ENCODE results near the gene PINK1. TPM values are rescaled to one million over a fixed set of nuclear protein-coding genes. Genes with fewer than 3 reads are reported as not detected.

Gene PINK1
- total RNA-seq, 1 donor: 79.3 TPM

DNA sequence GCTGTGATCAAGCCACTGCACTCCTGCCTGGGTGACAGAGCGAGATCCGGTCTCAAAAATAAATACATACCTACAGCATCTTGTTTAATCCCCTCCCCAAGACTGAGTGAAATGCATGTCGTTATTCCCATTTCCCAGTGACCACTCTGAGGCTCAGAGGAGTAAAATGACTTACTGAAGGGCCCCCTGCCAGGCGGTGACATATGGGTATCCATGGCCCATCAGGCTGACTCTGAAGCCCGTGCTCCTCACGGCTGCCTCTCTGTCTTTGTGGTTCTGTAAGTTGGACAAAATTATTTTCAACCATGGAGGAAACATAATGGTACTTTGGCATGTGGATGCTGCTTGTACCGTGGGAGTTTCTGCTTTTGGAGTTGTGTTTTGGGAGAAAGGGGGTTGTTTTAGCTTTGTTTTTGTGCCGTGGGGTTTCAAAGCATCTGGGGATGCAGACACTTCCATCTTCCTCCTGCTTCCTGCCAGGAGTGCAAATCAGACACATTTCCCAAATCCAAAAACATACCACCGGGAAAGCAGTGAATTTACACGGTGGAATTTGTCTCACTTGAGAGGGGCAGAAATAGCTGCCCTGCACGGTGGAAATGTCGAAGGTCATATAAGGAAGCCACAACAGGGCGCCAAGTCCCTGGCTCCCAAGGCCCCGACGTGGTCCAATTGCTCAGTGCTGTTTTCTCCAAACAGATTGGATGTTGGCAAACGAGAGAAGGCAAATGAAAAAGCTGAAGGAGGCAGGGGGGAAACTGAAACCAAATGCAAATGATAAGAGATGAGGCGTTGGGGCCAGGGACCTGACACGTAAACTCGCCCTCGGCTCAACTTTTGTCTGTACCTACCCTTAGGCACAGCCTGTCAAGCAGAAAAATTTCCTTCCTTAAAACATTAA, 17.1 kb upstream of the PINK1 start:
- H3K4me1 ChIP-seq (ENCODE audit: insufficient read depth, low read length): peaks cover 24% of the 10 kb centered on the region
- H3K79me2 ChIP-seq (ENCODE audit: insufficient read depth, low read length): no peaks in the 10 kb centered on the region
- DNase-seq (ENCODE audit: insufficient read length, low spot score, missing footprints): peak; percentile 62
- peak overlapping the region; percentile 19 for H3K4me3 ChIP-seq (ENCODE audit: insufficient read depth, low read length)
- no peaks in the 10 kb centered on the region for H3K9me3 ChIP-seq (ENCODE audit: low read depth, low read length)
- no peaks in the 10 kb centered on the region for H4K20me1 ChIP-seq (ENCODE audit: insufficient read depth, low read length)
- H3K4me2 ChIP-seq (ENCODE audit: insufficient read depth, low read length): peak overlapping the region; percentile 65
- no peaks in the 10 kb centered on the region for H3K27me3 ChIP-seq (ENCODE audit: insufficient read depth, low read length)
- H3K27ac ChIP-seq (ENCODE audit: low read depth, low read length): peak overlapping the region; percentile 30
- H2AFZ ChIP-seq (ENCODE audit: low read length): peak overlapping the region; percentile 84
- TF ChIP-seq, protein P1, sequence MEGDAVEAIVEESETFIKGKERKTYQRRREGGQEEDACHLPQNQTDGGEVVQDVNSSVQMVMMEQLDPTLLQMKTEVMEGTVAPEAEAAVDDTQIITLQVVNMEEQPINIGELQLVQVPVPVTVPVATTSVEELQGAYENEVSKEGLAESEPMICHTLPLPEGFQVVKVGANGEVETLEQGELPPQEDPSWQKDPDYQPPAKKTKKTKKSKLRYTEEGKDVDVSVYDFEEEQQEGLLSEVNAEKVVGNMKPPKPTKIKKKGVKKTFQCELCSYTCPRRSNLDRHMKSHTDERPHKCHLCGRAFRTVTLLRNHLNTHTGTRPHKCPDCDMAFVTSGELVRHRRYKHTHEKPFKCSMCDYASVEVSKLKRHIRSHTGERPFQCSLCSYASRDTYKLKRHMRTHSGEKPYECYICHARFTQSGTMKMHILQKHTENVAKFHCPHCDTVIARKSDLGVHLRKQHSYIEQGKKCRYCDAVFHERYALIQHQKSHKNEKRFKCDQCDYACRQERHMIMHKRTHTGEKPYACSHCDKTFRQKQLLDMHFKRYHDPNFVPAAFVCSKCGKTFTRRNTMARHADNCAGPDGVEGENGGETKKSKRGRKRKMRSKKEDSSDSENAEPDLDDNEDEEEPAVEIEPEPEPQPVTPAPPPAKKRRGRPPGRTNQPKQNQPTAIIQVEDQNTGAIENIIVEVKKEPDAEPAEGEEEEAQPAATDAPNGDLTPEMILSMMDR (IDR thresholded peaks at IDR 0.05; ENCODE audit: extremely low read depth, low read depth, low read length): no peak
- no peaks in the 10 kb centered on the region for H3K36me3 ChIP-seq (ENCODE audit: insufficient read depth, low read length)

DNA sequence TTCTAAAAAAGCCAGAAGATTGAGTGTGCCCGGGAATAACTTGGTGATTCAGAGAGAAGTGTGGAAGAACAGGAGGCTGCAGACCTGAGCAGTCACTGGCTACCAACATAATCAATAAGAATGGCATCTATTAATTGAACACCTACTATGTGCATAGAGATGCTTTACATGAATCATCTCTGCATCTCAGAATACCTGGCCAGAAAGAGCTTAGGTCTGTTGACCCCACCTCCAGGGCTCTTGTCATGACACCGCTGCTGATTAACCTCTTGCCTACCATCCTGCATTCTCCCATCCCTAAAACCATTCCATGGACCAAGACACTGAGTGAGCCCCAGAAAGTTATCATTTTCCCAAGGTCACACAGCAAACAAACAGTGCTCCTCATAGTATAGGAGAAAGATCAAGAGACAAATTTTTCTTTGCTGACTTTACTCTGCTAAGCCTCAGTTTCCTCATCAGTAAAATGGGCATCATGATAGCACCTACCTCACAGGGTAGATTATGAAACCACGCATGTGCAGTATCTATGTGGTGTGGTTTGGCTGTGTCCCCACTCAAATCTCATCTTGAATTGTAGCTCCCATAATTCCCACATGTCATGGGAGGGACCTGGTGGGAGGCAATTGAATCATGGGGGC, 16.3 kb upstream of the PINK1 start:
- Histone ChIP-seq H4K20me1 (ENCODE audit: insufficient read depth, low read length) (no peaks in the 10 kb centered on the region), H2AFZ (ENCODE audit: low read length) (peak overlapping the region; percentile 84), H3K36me3 (ENCODE audit: insufficient read depth, low read length) (no peaks in the 10 kb centered on the region), H3K27ac (ENCODE audit: low read depth, low read length) (no peak overlapping the region), H3K27me3 (ENCODE audit: insufficient read depth, low read length) (no peaks in the 10 kb centered on the region), H3K4me3 (ENCODE audit: insufficient read depth, low read length) (peak overlapping the region; percentile 19), H3K9me3 (ENCODE audit: low read depth, low read length) (no peaks in the 10 kb centered on the region), H3K4me1 (ENCODE audit: insufficient read depth, low read length) (peaks cover 24% of the 10 kb centered on the region), H3K79me2 (ENCODE audit: insufficient read depth, low read length) (no peaks in the 10 kb centered on the region), H3K4me2 (ENCODE audit: insufficient read depth, low read length) (peak overlapping the region; percentile 65)
- TF ChIP-seq, protein P1 (IDR thresholded peaks at IDR 0.05; ENCODE audit: extremely low read depth, low read depth, low read length): no peak
- no peak for DNase-seq (ENCODE audit: insufficient read length, low spot score, missing footprints)

DNA sequence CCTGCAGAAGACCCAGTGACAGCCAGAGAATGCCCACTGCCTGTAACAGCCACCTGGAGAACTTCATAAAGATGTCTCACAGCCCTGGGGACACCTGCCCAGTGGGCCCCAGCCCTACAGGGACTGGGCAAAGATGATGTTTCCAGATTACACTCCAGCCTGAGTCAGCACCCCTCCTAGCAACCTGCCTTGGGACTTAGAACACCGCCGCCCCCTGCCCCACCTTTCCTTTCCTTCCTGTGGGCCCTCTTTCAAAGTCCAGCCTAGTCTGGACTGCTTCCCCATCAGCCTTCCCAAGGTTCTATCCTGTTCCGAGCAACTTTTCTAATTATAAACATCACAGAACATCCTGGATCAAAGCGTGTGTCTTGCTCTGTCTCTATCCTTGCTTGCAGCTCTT, 14.7 kb upstream of the PINK1 start:
- Histone ChIP-seq H3K4me1 (ENCODE audit: insufficient read depth, low read length) (peaks cover 17% of the 10 kb centered on the region), H3K27me3 (ENCODE audit: insufficient read depth, low read length) (no peaks in the 10 kb centered on the region), H3K27ac (ENCODE audit: low read depth, low read length) (no peak overlapping the region), H3K36me3 (ENCODE audit: insufficient read depth, low read length) (no peaks in the 10 kb centered on the region), H3K4me3 (ENCODE audit: insufficient read depth, low read length) (no peak overlapping the region), H3K79me2 (ENCODE audit: insufficient read depth, low read length) (no peaks in the 10 kb centered on the region), H3K4me2 (ENCODE audit: insufficient read depth, low read length) (no peak overlapping the region), H2AFZ (ENCODE audit: low read length) (no peak overlapping the region), H3K9me3 (ENCODE audit: low read depth, low read length) (no peaks in the 10 kb centered on the region), H4K20me1 (ENCODE audit: insufficient read depth, low read length) (no peaks in the 10 kb centered on the region)
- no peak for DNase-seq (ENCODE audit: insufficient read length, low spot score, missing footprints)
- TF ChIP-seq, protein P1 (IDR thresholded peaks at IDR 0.05; ENCODE audit: extremely low read depth, low read depth, low read length): no peak

DNA sequence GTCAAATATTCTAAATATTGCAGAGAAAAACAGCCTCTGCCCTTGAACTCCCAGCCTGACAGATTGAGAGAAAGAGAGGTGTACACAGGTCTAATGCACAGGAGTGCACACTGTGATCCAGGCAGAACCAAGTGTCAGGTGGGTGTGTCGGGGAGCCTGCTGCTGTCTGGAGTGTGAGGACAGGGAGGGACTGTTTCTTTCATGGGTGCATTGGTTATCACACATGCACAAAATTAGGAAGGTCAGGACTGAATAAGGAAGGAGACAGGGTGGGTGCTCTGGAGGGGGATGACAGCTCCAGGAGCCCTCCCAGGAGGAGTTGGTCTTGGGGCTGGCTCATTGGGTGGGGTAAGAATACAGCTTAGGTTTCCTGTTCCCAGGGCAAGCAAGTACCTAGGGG, 13.3 kb upstream of the PINK1 start:
- no peaks in the 10 kb centered on the region for H4K20me1 ChIP-seq (ENCODE audit: insufficient read depth, low read length)
- peaks cover 8% of the 10 kb centered on the region for H3K4me1 ChIP-seq (ENCODE audit: insufficient read depth, low read length)
- no peaks in the 10 kb centered on the region for H3K27me3 ChIP-seq (ENCODE audit: insufficient read depth, low read length)
- H3K4me3 ChIP-seq (ENCODE audit: insufficient read depth, low read length): no peak overlapping the region
- H2AFZ ChIP-seq (ENCODE audit: low read length): no peak overlapping the region
- no peak overlapping the region for H3K4me2 ChIP-seq (ENCODE audit: insufficient read depth, low read length)
- no peak for DNase-seq (ENCODE audit: insufficient read length, low spot score, missing footprints)
- TF ChIP-seq, protein P1 (IDR thresholded peaks at IDR 0.05; ENCODE audit: extremely low read depth, low read depth, low read length): no peak
- no peaks in the 10 kb centered on the region for H3K79me2 ChIP-seq (ENCODE audit: insufficient read depth, low read length)
- H3K36me3 ChIP-seq (ENCODE audit: insufficient read depth, low read length): no peaks in the 10 kb centered on the region
- H3K9me3 ChIP-seq (ENCODE audit: low read depth, low read length): no peaks in the 10 kb centered on the region
- no peak overlapping the region for H3K27ac ChIP-seq (ENCODE audit: low read depth, low read length)

Measured in osteoblast (primary cell).